Upper lobe of left lung (tissue), 4 donors: ENCODE data around the gene OLFML2B.

ENCODE experiments used
- POLR2A ChIP-seq, 4 donors: fragments of 450-650 bp; IDR thresholded peaks; one replicate each; pipeline ENCODE4 v1.5.1; 2016 to 2017; ENCODE audit warnings: antibody characterized with exemption in 4 of 4, mild to moderate bottlenecking in 2 of 4
- POLR2AphosphoS5 ChIP-seq, 2 donors: sonication (generic); formaldehyde crosslinking; IDR thresholded peaks; one replicate each; pipeline ENCODE4 v1.5.1; 2017; ENCODE audit warnings: antibody characterized with exemption in 2 of 2
- TF ChIP-seq, protein P1 (sequence below), 6 experiments: fragments of 450-650 bp in 4 of 6; fragments of 200-600 bp in 2 of 6; sonication (generic) in 2 of 6; IDR thresholded peaks; one replicate each; pipeline ENCODE4 v1.5.1; 2016 to 2019; ENCODE audit warnings: antibody characterized with exemption in 6 of 6

DNA sequence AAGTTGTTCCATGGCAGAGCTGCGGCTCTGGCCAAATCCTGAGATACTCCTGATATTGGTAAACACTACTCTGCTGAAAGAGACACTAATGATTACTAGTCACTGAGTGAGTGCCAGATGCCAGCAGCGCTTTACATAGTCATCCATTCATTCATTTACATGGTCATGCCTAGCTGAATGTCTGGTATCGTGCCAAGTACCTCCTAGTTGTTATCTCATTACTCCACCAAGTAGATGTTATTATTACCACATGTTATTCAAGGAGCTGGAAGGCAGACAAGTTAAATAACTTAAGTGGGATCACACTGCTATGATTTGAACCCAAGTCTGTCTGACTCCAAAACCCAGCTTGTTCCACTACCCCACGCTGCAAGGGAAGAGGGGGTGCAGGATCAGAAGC is 4.7 kb downstream of the OLFML2B start:
- TF ChIP-seq, protein P1, sequence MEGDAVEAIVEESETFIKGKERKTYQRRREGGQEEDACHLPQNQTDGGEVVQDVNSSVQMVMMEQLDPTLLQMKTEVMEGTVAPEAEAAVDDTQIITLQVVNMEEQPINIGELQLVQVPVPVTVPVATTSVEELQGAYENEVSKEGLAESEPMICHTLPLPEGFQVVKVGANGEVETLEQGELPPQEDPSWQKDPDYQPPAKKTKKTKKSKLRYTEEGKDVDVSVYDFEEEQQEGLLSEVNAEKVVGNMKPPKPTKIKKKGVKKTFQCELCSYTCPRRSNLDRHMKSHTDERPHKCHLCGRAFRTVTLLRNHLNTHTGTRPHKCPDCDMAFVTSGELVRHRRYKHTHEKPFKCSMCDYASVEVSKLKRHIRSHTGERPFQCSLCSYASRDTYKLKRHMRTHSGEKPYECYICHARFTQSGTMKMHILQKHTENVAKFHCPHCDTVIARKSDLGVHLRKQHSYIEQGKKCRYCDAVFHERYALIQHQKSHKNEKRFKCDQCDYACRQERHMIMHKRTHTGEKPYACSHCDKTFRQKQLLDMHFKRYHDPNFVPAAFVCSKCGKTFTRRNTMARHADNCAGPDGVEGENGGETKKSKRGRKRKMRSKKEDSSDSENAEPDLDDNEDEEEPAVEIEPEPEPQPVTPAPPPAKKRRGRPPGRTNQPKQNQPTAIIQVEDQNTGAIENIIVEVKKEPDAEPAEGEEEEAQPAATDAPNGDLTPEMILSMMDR (IDR thresholded peaks at IDR 0.05) = no peak
- TF ChIP-seq POLR2AphosphoS5 (IDR thresholded peaks at IDR 0.05) = no peak
- no peak for TF ChIP-seq POLR2A (IDR thresholded peaks at IDR 0.05)
